ENCODE measurements around the gene MSL1.

DNA sequence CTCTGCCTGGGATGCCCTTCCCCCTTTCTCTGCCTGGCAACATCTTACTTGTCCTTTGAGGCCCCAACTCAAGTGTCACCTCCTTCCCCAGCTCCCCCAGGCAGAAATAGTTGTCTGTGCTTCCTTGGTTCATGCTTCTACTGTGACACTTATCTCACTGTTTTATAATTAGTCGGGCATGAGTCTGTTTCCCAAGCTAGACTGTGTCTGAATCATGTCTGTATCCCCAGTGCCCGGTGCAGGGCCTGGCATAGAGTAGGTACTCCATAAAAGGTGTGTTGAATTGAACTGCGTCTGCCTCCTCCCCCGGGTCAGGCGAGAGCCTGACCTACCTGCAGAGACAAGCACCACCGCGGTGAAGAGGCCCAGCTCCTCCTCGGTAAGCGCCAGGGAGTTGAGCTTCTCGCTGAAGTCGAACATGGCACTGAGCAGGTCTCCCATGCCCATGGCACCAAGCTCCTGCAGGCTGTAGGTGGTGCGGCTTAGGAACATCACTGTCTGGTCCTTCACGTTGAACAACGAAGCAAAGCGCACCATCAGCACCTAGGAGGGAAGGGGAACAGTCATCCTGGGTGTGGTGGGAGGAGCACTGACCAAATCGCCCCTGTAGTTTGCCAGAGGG lies 28.1 kb upstream of the MSL1 start:
- no peak for TF ChIP-seq POLR2A (IDR thresholded peaks at IDR 0.05)
- TF ChIP-seq, protein P1, sequence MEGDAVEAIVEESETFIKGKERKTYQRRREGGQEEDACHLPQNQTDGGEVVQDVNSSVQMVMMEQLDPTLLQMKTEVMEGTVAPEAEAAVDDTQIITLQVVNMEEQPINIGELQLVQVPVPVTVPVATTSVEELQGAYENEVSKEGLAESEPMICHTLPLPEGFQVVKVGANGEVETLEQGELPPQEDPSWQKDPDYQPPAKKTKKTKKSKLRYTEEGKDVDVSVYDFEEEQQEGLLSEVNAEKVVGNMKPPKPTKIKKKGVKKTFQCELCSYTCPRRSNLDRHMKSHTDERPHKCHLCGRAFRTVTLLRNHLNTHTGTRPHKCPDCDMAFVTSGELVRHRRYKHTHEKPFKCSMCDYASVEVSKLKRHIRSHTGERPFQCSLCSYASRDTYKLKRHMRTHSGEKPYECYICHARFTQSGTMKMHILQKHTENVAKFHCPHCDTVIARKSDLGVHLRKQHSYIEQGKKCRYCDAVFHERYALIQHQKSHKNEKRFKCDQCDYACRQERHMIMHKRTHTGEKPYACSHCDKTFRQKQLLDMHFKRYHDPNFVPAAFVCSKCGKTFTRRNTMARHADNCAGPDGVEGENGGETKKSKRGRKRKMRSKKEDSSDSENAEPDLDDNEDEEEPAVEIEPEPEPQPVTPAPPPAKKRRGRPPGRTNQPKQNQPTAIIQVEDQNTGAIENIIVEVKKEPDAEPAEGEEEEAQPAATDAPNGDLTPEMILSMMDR (IDR thresholded peaks at IDR 0.05): no peak

All from Peyer's patch (tissue), 4 donors.